22Rv1 (cell line): Measurements from ENCODE around the gene FAM107A.

Experiments
- CTCF ChIP-seq: fragments of 450-650 bp; IDR thresholded peaks from 2 replicates; pipeline ENCODE4 v1.5.1; 2017; ENCODE audit warnings: mild to moderate bottlenecking
- ZFX ChIP-seq: fragments of 450-650 bp; IDR thresholded peaks from 2 replicates; pipeline ENCODE4 v1.6.1; 2017; ENCODE audit warnings: antibody characterized with exemption, borderline replicate concordance

- no peak for TF ChIP-seq CTCF
- TF ChIP-seq ZFX, result no peak
These were observed 20.4 kb downstream of the FAM107A start for GRCh38 chr3:58556761-58557221.
